Measurements from ENCODE around the gene BLOC1S3.

DNA sequence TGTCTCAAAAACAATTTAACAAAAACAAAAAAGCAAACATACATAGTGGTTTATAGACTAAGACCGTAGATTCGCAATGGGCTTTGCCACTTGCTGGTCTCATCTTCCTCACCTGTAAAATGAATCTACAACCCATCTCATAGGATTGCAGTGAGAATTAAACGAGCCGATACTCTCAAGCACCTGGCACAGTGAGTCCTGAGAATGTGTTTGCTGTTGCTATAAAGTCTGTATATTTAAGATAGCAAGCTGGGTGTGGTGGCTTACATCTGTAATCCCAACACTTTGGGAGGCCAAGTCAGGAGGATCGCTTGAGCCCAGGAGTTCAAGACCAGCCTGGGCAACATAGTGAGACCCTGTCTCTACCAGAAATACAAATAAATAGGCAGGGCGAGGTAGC is 44.1 kb downstream of the BLOC1S3 start:
- TF ChIP-seq, protein P1, sequence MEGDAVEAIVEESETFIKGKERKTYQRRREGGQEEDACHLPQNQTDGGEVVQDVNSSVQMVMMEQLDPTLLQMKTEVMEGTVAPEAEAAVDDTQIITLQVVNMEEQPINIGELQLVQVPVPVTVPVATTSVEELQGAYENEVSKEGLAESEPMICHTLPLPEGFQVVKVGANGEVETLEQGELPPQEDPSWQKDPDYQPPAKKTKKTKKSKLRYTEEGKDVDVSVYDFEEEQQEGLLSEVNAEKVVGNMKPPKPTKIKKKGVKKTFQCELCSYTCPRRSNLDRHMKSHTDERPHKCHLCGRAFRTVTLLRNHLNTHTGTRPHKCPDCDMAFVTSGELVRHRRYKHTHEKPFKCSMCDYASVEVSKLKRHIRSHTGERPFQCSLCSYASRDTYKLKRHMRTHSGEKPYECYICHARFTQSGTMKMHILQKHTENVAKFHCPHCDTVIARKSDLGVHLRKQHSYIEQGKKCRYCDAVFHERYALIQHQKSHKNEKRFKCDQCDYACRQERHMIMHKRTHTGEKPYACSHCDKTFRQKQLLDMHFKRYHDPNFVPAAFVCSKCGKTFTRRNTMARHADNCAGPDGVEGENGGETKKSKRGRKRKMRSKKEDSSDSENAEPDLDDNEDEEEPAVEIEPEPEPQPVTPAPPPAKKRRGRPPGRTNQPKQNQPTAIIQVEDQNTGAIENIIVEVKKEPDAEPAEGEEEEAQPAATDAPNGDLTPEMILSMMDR (IDR thresholded peaks at IDR 0.05; ENCODE audit: low read depth, low read length): no peak
- no peak for TF ChIP-seq EZH2phosphoT487 (IDR thresholded peaks at IDR 0.05; ENCODE audit: low read depth)

Measured in OCI-LY3 (cell line).